ENCODE measurements around the gene PLLP.
"Not testable (repeated sequence)": the region's sequence is repeated elsewhere in the genome, so short reads cannot be mapped to it uniquely, and the experiment has no call there.

The PLLP gene

DNA sequence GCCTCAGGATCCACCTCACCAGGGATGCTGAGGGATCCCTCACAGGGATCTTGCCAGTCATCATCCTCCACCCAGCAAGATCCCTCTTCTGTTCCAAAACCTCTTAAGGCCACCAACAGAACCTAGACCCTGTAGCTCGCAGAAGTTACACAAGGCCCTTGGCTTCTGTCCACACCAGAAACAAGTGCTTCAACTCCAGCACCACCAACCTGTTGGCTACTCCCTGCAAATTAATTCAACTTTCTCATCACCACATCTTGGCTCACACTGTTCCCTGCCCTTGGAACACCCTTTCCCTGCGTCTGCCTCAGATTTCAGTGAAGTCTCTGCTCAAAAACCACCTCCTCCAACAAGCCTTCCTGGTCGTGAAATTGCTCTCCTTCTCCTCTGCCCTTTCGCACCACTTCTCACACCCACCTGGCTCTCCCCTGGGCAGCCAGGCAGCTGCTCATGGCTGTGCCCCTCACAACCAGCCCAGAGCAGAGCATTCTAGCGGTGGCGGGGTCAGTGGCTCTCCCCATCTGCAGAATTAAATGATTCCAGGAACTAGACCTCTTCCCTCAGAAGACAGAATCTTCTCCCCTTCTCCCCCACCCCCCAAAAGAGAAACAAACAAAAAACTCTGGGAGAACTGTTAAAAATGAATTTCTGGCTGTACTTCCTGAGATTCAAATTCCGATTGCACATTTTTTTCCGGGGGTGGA lies 1.8 kb downstream of the PLLP start:
- TF ChIP-seq TAF1 (IDR thresholded peaks at IDR 0.05; ENCODE audit: borderline replicate concordance, low read depth, low read length), result no peak
- no peak for TF ChIP-seq POLR2AphosphoS5 (IDR thresholded peaks at IDR 0.05; ENCODE audit: low read depth, low read length)
- TF ChIP-seq POLR2A (IDR thresholded peaks at IDR 0.05; ENCODE audit: low read depth, low read length), result no peak
- no peak for DNase-seq (ENCODE audit: insufficient read length)
- no peak for FAIRE-seq

DNA sequence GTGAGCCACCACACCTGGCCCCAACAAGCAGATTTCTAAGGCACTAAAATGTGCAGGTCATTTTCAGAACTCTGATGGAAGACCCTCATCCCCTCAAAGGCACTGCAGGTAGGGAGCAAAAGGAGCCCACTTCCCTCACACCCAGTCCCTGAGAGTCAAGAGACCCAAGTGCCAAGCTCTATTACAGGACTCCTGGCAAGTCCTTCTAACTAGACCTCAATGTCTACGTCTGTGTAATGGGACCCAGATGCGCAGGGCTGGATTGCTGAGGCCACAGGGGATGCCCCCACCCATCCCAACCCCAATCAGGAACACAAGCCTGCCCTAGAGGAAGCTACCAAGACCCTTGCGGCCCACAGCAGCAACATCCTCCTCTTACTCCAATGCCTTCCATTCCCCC lies 2.7 kb downstream of the PLLP start:
- DNase-seq (ENCODE audit: insufficient read length) (no peak), FAIRE-seq (no peak)
- TF ChIP-seq TAF1 (IDR thresholded peaks at IDR 0.05; ENCODE audit: borderline replicate concordance, low read depth, low read length) (no peak), POLR2AphosphoS5 (IDR thresholded peaks at IDR 0.05; ENCODE audit: low read depth, low read length) (no peak), POLR2A (IDR thresholded peaks at IDR 0.05; ENCODE audit: low read depth, low read length) (no peak)

DNA sequence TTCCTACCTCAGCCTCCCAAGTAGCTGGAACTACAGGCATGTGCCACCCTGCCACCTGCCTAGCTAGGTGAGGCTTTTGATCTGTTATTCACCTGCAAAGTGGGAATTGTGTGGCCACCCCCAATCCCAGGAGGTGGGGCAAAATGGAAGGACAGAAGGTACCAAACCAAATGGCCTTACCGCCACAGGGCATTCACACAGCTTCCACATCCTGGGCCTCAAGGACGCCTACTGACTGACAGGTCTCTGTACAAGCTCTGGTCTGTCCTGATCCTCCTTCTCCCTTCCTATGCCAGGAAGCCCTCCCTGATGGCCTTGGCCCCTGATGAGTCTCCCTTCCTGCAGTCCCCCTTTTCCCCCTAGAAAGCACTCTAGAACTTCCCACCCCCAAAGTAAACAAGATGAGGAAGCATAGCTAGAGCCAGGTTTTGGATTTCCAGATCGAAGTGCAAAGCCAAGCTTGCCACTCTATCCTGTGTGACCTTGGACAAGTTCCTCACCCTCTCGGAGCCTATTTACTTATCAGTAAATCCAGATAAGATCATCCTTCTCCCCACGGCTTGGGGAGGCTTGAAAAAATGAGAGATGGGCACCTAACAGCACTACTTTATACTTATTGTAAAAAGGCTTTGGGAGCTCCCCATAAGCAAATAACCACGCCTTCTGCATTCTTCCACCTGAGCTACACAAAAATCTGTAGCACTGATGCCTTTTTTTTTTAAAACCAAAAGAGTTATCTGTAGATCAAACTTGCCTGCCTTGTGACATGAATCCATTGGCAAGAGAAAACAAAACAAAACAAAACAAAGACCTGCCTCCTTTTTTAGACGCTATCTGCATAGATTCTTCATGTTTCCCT lies 4.5 kb downstream of the PLLP start:
- DNase-seq (ENCODE audit: insufficient read length) (no peak), FAIRE-seq (no peak)
- TF ChIP-seq POLR2AphosphoS5 (IDR thresholded peaks at IDR 0.05; ENCODE audit: low read depth, low read length) (no peak), TAF1 (IDR thresholded peaks at IDR 0.05; ENCODE audit: borderline replicate concordance, low read depth, low read length) (no peak), POLR2A (IDR thresholded peaks at IDR 0.05; ENCODE audit: low read depth, low read length) (no peak)

DNA sequence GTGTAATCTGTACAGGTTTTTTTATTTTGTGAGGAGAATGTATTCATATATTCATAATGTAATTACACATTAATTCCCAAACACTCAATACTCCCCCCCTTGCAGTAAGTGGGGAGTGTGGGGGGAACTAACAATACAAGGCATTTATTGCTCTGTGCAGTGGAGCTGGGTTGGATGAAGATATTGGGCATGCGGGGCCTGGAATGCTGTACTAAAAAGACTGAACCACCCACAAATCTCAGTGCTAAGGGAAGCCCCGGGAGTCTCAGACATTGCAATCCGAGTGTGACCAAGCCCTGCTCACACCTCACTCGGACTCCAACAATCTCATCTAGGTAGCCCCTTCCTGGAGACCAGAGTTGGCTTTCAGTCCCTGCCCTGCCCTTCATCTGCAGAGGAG lies 6.0 kb downstream of the PLLP start:
- FAIRE-seq (no peak), DNase-seq (ENCODE audit: insufficient read length) (no peak)
- TF ChIP-seq POLR2AphosphoS5 (IDR thresholded peaks at IDR 0.05; ENCODE audit: low read depth, low read length) (no peak), TAF1 (IDR thresholded peaks at IDR 0.05; ENCODE audit: borderline replicate concordance, low read depth, low read length) (no peak), POLR2A (IDR thresholded peaks at IDR 0.05; ENCODE audit: low read depth, low read length) (no peak)

DNA sequence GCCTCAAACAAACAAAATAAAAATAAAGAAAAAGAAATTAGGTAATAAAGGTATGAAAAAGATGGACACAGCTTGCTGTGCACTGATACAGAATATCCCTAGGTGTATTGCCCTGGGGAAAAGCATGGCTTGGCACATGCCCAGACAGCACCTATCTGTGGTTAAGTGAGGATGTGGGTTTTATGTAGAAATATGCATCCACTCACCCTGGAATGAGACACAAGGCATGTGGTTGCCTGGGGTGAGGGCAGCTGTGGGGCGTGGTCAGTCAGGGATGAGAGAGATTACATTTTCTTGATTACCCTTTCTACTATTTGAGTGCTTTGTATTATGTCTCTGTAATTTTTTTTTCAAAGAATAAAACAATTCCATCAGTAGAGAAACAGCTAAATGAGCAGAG lies 6.9 kb downstream of the PLLP start:
- FAIRE-seq, result no peak
- DNase-seq (ENCODE audit: insufficient read length), result no peak

DNA sequence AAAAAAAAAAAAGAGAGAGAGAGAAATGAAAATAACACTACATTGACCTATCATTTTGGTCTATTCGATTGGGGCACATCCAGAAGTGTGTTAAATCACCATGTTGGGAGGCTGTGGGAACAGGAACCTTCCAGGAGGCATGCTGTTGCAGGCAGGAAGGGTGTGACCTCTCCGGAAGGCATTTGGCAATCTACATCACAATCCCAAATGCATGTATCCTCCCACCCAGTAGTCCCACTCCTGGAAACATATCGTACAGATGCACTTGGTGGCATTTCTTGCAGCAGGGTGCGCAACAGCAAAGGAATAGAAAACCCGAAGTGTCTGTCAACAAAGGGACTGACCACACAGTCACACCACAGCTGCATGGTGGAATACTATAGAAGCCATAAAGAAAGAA lies 7.9 kb downstream of the PLLP start:
- FAIRE-seq (no peak), DNase-seq (ENCODE audit: insufficient read length) (no peak)
- TF ChIP-seq POLR2AphosphoS5 (IDR thresholded peaks at IDR 0.05; ENCODE audit: low read depth, low read length) (no peak), TAF1 (IDR thresholded peaks at IDR 0.05; ENCODE audit: borderline replicate concordance, low read depth, low read length) (no peak), POLR2A (IDR thresholded peaks at IDR 0.05; ENCODE audit: low read depth, low read length) (no peak)

More for the DNA sequence above, 6.9 kb downstream of the PLLP start:
- TF ChIP-seq POLR2A (IDR thresholded peaks at IDR 0.05; ENCODE audit: low read depth, low read length), result no peak
- no peak for TF ChIP-seq TAF1 (IDR thresholded peaks at IDR 0.05; ENCODE audit: borderline replicate concordance, low read depth, low read length)
- no peak for TF ChIP-seq POLR2AphosphoS5 (IDR thresholded peaks at IDR 0.05; ENCODE audit: low read depth, low read length)

DNA sequence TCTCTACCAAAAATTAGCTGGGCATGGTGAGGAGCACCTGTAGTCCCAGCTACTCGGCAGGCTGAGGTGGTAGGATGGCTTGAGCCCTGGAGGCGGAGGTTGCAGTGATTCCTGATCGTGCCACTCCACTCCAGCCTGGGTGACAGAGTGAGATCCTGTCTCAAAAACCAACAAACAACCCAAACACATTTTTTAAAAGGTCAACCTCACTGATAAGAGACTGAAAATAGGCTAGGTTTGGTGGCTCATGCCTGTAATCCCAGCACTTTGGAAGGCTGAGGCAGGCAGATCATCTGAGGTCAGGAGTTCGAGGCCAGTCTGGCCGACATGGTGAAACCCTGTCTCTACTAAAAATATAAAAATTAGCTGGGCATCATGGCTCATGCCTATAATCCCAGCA lies 8.5 kb downstream of the PLLP start:
- DNase-seq (ENCODE audit: insufficient read length); FAIRE-seq: not testable (repeated sequence)

DNA sequence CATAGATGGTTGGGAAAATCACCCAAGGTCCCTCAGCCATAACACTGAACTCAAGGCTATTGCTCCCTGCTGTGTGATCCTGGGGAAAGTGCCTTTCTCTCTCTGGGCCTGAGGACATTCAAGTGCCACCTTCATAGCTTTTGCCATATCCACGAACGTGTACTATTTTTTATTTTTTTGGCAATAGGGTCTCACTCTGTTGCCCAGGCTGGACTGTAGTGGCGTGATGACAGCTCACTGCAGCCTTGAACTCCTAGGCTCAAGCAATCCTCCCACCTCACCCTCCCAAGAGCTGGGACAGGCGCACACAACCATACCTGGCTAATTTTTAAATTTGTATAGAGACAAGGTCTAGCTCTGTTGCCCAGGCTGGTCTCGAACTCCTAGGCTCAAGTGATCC lies 10.6 kb downstream of the PLLP start:
- no peak for TF ChIP-seq POLR2A (IDR thresholded peaks at IDR 0.05; ENCODE audit: low read depth, low read length)
- no peak for TF ChIP-seq TAF1 (IDR thresholded peaks at IDR 0.05; ENCODE audit: borderline replicate concordance, low read depth, low read length)
- TF ChIP-seq POLR2AphosphoS5 (IDR thresholded peaks at IDR 0.05; ENCODE audit: low read depth, low read length), result no peak
- DNase-seq (ENCODE audit: insufficient read length), result no peak
- no peak for FAIRE-seq

DNA sequence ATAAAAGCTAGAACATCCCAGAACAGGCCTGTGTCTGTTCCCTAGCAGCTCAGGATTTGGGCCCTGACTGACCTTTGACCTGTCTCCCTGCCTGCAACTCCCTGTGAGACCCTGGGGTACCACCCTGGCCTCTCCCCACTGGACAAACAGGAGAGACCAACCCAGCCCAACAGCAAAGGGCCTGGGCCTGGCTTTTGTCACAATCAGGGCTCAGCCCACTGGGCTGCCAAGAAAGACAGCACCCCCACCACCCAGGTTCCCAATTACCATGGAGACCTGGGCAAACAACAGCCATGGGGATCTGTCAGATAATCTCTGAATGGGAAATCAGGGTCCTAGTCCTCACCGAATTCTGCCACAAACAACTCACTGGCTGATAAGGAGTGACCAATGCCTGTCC lies 11.1 kb downstream of the PLLP start:
- FAIRE-seq (no peak), DNase-seq (ENCODE audit: insufficient read length) (no peak)
- TF ChIP-seq POLR2A (IDR thresholded peaks at IDR 0.05; ENCODE audit: low read depth, low read length), result no peak
- no peak for TF ChIP-seq POLR2AphosphoS5 (IDR thresholded peaks at IDR 0.05; ENCODE audit: low read depth, low read length)
- TF ChIP-seq TAF1 (IDR thresholded peaks at IDR 0.05; ENCODE audit: borderline replicate concordance, low read depth, low read length), result no peak

DNA sequence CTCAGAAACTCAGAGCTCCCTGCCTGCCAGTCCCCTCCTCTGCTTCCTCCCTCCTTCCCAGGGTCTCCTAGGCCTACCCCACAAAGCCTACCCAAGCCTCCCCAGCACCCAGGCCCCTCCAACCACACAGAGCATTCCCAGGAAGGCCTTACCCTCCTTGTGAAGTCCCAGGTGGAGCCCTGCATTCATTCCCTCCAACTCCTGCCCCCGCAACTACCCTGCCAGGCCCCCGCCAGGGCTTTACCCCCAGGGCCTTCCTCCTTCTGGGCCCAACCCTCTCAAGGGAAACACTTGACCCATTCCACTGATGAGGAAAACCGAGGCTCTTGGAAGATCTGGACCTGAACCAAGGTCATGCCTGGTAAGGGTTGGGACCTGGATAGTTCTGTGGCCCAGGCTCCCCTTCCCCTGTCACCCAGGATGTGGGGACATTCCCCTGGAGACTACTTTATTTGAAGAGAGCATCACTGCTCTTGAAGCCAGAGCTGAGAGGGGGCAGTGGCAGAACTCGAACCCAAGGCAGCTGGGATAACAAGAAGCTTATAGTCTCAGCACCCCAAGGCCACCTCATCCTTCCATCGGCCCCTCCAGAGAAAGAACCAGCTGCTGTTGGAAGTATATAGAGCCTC lies 12.5 kb downstream of the PLLP start:
- DNase-seq (ENCODE audit: insufficient read length) (no peak), FAIRE-seq (no peak)
- no peak for TF ChIP-seq POLR2A (IDR thresholded peaks at IDR 0.05; ENCODE audit: low read depth, low read length)
- TF ChIP-seq TAF1 (IDR thresholded peaks at IDR 0.05; ENCODE audit: borderline replicate concordance, low read depth, low read length), result no peak
- no peak for TF ChIP-seq POLR2AphosphoS5 (IDR thresholded peaks at IDR 0.05; ENCODE audit: low read depth, low read length)

DNA sequence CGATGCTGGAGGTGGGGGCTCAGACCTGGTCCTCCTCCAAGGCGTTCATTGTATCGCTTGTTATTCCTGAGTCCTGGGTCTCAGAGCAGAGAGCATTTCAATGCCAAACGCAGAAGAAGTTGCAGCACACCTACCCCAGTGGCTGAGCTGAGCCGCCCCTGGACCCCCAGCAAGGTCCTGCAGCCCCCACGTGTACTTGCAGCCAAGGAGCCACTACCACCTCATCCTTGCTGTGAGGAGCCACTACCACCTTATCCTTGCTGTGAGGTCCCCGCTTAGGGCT lies 13.5 kb downstream of the PLLP start:
- no peak for FAIRE-seq
- no peak for DNase-seq (ENCODE audit: insufficient read length)

More for the DNA sequence above, 13.5 kb downstream of the PLLP start:
- TF ChIP-seq TAF1 (IDR thresholded peaks at IDR 0.05; ENCODE audit: borderline replicate concordance, low read depth, low read length), result no peak
- TF ChIP-seq POLR2AphosphoS5 (IDR thresholded peaks at IDR 0.05; ENCODE audit: low read depth, low read length), result no peak
- TF ChIP-seq POLR2A (IDR thresholded peaks at IDR 0.05; ENCODE audit: low read depth, low read length), result no peak

All from GM12892 (cell line).